ENCODE results near the gene ARID1B.

DNA sequence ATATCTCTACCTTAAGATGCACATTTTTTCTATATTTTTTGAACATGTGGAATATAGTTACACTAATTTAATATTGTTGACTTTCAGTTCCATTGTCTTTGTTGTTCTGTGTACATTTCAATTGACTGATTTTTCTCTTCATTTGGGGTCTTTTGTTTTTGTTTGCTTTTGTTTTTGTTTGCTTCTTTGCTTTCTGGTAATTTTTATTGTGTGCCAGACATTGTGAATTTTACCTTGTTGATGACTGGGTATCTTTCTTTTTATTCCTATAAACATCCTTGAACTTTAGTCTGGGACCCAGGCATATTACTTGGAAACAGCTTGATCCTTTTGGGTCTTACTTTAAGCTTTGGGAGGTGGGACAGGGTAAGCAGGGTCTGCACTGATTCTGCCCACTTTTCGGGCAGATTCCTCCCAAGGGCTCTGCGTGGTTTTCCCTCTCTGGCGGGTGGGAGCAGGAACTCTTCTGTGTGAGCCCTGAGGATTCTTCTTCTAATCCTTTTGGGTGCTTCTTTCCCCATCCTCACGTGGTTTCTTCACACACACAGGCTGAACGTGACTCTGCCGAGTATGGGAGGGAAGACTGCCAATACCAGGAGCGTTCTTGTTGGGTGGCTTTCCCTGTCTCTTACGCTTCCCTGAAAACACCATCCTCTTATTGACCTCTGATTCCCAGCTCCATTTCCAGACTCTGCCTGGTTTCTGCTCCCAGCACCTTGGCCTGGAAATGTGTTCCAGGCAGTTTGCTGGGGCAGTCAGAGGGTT lies 200.5 kb downstream of the ARID1B start:
- TF ChIP-seq CTCF (IDR thresholded peaks at IDR 0.05; ENCODE audit: insufficient read depth, low read depth, low read length) (no peak), EZH2 (IDR thresholded peaks at IDR 0.05; ENCODE audit: insufficient read depth, low read length) (no peak)

All from astrocyte (in vitro differentiated cells and primary cell).